ENCODE data around the gene CLIP4.

DNA sequence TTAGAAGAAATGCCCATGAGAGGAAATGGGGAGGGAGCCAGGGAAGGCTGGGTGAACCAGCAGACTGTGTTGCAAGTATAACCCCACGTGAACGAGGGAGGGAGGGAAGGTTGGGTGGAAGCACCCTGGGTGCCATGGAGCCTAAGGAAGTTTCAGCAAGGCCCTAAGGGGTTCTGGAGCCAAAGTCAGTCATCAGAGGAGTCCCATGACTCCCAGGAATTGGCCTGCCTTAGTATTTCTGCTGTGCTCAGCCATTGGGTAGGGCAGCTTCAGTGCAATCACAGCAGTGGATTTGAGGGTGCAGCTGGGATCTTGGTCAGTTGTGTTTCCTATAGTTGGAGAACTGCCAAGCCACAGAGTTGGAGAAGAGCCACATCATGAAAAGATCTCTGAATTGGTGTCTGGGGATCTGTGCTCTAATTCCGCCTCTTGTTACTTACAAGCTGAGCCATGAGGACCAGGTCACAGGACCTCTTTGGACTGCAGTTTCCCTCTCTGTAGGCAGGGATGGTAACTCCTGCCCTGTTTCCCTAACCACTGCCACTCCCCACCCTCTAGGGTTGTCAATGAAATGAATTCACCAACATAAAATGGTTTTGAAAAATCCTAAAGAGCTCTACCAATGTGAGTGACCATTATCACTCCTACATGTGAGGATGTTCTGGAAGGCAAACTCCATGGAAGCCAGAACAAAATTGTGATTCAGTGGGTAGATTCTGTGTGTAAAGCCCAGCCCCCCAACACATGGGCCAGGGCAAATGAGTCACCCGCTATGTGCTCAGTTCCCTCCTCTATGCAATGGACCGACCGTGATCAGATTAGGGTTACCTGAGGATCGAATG lies 108.9 kb downstream of the CLIP4 start:
- TF ChIP-seq, protein P1, sequence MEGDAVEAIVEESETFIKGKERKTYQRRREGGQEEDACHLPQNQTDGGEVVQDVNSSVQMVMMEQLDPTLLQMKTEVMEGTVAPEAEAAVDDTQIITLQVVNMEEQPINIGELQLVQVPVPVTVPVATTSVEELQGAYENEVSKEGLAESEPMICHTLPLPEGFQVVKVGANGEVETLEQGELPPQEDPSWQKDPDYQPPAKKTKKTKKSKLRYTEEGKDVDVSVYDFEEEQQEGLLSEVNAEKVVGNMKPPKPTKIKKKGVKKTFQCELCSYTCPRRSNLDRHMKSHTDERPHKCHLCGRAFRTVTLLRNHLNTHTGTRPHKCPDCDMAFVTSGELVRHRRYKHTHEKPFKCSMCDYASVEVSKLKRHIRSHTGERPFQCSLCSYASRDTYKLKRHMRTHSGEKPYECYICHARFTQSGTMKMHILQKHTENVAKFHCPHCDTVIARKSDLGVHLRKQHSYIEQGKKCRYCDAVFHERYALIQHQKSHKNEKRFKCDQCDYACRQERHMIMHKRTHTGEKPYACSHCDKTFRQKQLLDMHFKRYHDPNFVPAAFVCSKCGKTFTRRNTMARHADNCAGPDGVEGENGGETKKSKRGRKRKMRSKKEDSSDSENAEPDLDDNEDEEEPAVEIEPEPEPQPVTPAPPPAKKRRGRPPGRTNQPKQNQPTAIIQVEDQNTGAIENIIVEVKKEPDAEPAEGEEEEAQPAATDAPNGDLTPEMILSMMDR (IDR thresholded peaks at IDR 0.05): no peak
- TF ChIP-seq POLR2A (IDR thresholded peaks at IDR 0.05) (no peak), EP300 (IDR thresholded peaks at IDR 0.05; ENCODE audit: low read depth) (no peak), POLR2AphosphoS5 (IDR thresholded peaks at IDR 0.05) (no peak)

Data from transverse colon (tissue), 4 donors.